ENCODE data around the gene CRHR1. TPM values are rescaled to one million over a fixed set of nuclear protein-coding genes. Genes with fewer than 3 reads are reported as not detected.

Gene CRHR1
- total RNA-seq, 1 donor from 2014 or later, result not detected

DNA sequence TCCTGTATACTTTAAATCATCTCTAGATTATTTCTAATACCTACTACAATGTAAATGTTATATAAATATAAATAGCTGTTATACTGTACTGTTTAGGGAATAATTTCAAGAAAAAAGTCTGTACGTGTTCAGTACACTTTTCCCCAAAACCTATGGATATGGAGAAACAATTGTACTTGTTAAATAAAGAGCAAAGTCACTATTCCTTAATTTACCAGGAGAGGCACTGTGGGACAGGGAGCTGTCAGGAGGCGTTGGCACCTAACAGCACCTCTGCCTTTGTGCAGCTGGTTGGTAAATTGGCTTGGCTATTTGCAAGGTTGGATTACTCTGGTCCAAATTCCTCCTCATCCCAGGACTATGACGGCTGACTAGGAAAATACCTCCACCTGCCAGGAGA is 28.0 kb downstream of the CRHR1 start:
- H3K9me3 ChIP-seq, result no peaks in the 10 kb centered on the region
- no peaks in the 10 kb centered on the region for H3K27me3 ChIP-seq
- no peak for DNase-seq (ENCODE audit: low spot score in 2 of 2)
- TF ChIP-seq, protein P1, sequence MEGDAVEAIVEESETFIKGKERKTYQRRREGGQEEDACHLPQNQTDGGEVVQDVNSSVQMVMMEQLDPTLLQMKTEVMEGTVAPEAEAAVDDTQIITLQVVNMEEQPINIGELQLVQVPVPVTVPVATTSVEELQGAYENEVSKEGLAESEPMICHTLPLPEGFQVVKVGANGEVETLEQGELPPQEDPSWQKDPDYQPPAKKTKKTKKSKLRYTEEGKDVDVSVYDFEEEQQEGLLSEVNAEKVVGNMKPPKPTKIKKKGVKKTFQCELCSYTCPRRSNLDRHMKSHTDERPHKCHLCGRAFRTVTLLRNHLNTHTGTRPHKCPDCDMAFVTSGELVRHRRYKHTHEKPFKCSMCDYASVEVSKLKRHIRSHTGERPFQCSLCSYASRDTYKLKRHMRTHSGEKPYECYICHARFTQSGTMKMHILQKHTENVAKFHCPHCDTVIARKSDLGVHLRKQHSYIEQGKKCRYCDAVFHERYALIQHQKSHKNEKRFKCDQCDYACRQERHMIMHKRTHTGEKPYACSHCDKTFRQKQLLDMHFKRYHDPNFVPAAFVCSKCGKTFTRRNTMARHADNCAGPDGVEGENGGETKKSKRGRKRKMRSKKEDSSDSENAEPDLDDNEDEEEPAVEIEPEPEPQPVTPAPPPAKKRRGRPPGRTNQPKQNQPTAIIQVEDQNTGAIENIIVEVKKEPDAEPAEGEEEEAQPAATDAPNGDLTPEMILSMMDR (IDR thresholded peaks at IDR 0.05), result no peak
- no peaks in the 10 kb centered on the region for H3K36me3 ChIP-seq
- intact Hi-C loops (cut with DNase I), result no loop called here
- no peak overlapping the region for H3K4me3 ChIP-seq
- no peaks in the 10 kb centered on the region for H3K4me1 ChIP-seq
- no peak overlapping the region for H3K27ac ChIP-seq

DNA sequence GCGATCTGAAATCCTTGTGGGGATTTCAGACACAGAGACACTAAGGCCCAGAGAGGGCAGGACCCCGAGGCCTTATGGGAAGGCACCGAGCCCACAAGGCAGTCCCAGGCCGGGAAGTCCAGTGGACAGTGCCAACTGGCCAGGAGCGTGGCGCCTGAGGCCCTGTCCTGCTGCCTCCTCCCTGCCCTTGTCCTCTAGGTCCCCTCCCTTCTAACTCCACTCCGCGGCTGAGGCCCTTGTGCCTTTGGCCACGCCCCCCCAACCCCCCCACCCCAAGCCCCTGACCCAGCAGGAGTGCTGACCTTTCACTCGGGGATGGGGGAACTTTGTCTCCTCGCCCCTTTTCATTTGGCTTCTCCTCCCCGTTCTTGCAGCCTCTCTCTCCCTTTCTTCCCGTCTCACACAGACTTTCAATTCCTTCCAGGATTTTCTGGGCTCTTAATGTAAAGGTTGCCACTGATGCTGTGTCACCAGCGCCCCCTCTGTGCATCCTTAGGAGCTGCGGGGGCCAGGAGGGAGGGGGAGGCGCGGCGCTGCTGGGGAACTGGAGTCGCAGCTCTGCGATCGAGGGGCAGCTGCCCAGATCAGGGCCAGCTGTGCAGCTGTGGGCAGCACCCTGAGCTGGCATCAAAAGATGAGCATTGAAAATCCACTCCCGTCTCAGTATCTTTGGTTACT is 29.1 kb downstream of the CRHR1 start:
- no peaks in the 10 kb centered on the region for H3K9me3 ChIP-seq
- no peak for DNase-seq (ENCODE audit: low spot score in 2 of 2)
- no peak overlapping the region for H3K4me3 ChIP-seq
- intact Hi-C loops (cut with DNase I), result no loop called here
- TF ChIP-seq, protein P1 (IDR thresholded peaks at IDR 0.05), result no peak
- no peaks in the 10 kb centered on the region for H3K36me3 ChIP-seq
- no peaks in the 10 kb centered on the region for H3K4me1 ChIP-seq
- H3K27me3 ChIP-seq, result no peaks in the 10 kb centered on the region
- no peak overlapping the region for H3K27ac ChIP-seq

DNA sequence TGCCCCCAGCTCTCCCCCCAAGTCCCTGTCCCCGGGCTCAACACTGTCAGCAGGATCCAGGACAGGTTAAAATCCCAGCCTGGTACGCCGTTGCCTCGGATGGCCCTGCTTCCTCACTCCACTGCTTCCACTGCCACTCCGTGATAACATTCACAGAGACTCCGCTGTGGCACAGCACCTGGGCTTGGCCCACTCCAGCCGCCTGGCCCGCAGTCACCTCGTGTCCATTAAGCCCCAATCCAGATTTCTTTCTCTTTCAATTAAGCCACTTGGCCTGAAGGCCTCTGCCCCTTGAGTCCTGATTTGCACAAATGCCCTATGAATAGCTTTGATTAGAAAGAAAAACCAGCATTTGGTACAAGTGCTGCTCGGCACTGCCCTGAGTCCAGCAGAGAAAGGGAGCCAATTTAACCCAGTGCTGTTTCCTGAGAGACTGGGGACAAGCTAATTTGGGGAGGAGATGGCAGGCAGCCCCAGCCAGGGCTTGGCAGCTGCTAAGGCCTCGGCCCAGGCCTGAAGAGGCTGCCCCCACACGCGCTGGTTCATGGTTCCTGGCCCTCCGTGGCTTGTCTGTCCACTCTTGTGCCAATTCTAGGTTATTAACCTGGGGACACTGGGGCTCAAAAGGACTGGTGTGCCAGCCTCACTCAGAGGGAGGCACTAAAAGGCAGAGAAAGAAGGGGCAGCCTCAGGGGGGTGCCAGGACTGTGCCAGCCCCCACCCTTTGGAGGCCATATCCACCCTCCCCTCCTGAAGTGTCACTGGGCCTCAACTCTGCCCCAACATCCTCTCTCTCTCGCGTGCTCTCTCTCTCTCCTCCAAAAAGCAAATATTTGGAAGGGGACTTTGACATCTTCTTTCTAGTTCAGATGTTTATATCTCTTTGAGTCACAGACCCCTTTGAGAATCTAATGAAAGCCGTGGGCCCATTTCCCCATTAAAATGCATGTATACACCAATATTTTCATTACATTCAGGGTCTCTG is 30.8 kb downstream of the CRHR1 start:
- H3K27ac ChIP-seq, result no peak overlapping the region
- TF ChIP-seq, protein P1 (IDR thresholded peaks at IDR 0.05), result no peak
- no peak for DNase-seq (ENCODE audit: low spot score in 2 of 2)
- H3K9me3 ChIP-seq, result no peaks in the 10 kb centered on the region
- H3K27me3 ChIP-seq, result no peaks in the 10 kb centered on the region
- no peak overlapping the region for H3K4me3 ChIP-seq
- no peaks in the 10 kb centered on the region for H3K36me3 ChIP-seq
- no peaks in the 10 kb centered on the region for H3K4me1 ChIP-seq
- intact Hi-C loops (cut with DNase I), result no loop called here

DNA sequence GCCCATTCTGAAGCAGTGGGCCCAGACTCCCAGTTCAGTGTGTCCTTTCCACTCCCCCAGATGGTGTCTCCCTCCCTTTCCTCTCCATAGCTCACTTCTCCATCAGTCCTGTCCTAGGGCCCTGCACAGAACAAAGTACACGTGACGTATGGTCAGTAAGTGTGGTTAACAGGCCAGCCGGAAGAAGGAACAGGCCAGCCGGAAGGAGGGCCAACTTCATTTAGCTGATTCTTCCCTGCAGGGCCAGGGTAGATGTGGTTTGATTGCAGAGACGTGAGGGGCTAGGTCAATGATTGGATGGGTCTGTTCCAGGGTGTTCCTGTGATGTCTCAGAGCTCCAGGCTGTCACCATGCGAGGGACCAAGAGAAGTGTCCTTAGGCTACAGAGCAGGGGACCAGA is 31.6 kb downstream of the CRHR1 start:
- no peak overlapping the region for H3K27ac ChIP-seq
- no peaks in the 10 kb centered on the region for H3K4me1 ChIP-seq
- intact Hi-C loops (cut with DNase I), result no loop called here
- no peaks in the 10 kb centered on the region for H3K36me3 ChIP-seq
- TF ChIP-seq, protein P1 (IDR thresholded peaks at IDR 0.05), result no peak
- H3K27me3 ChIP-seq, result no peaks in the 10 kb centered on the region
- no peaks in the 10 kb centered on the region for H3K9me3 ChIP-seq
- no peak overlapping the region for H3K4me3 ChIP-seq
- no peak for DNase-seq (ENCODE audit: low spot score in 2 of 2)

DNA sequence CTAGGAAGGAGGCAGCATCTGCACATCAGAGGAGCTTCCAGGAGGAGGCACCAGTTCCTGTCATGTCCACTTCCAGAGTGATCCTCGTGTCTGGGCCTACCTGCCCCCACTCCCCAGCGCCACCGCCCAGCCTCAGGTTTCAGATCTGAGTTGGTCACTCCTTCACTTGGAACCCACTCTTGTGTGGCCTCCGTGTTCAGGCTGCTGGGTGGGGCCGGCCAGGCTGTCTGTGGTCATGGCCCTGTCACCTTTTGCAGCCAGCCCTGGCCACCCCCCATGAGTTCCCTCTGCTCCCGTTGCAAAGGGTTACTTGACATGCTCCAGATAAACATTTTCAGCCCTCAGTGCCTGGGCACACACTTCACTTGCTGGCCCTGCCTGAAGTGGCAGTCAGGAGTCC is 33.9 kb downstream of the CRHR1 start:
- Histone ChIP-seq H3K4me3 (no peak overlapping the region), H3K27me3 (no peaks in the 10 kb centered on the region), H3K9me3 (no peaks in the 10 kb centered on the region), H3K4me1 (no peaks in the 10 kb centered on the region), H3K27ac (no peak overlapping the region), H3K36me3 (no peaks in the 10 kb centered on the region)
- intact Hi-C loops (cut with DNase I), result no loop called here
- TF ChIP-seq, protein P1 (IDR thresholded peaks at IDR 0.05), result no peak
- DNase-seq (ENCODE audit: low spot score in 2 of 2), result no peak
